HepG2 (cell line): ENCODE results near the gene AXIN1. TPM values are rescaled to one million over a fixed set of nuclear protein-coding genes. Genes with fewer than 3 reads are reported as not detected.
A peak's percentile ranks its signal among the peaks of the same experiment; 100 is the strongest.

Experiments
- ARNT2 ChIP-seq: sonication (generic); formaldehyde crosslinking; IDR thresholded peaks from 2 replicates; pipeline ENCODE4 v1.8.0; 2022; ENCODE audit warnings: mild to moderate bottlenecking, low read depth, missing genetic modification reagents, moderate library complexity
- ELF4 ChIP-seq: sonication (generic); formaldehyde crosslinking; IDR thresholded peaks from 2 replicates; pipeline ENCODE4 v1.5.0; 2020; ENCODE audit warnings: missing genetic modification reagents, mild to moderate bottlenecking, moderate library complexity, borderline replicate concordance
- EP300 ChIP-seq, 3 experiments: sonication (generic) in 1 of 3; formaldehyde crosslinking in 1 of 3; IDR thresholded peaks; 2 replicates each; pipeline versions ENCODE4 v1.5.1 to v1.6.1; 2011 to 2020; ENCODE audit warnings: low read depth in 2 of 3, low read length in 2 of 3, borderline replicate concordance in 1 of 3, improper control_type of control experiment in 1 of 3, mild to moderate bottlenecking in 1 of 3, missing genetic modification reagents in 1 of 3, moderate library complexity in 1 of 3
- HNF4A ChIP-seq: sonication (generic); formaldehyde crosslinking; IDR thresholded peaks from 2 replicates; pipeline ENCODE4 v1.4.0; 2020; ENCODE audit warnings: missing genetic modification reagents
- HNRNPH1 ChIP-seq: fragments of 200-400 bp; formaldehyde crosslinking; optimal IDR thresholded peaks from 2 replicates; pipeline ENCODE3; 2017; ENCODE audit warnings: mild to moderate bottlenecking, low read depth, low read length
- HNRNPUL1 ChIP-seq: fragments of 200-400 bp; formaldehyde crosslinking; IDR thresholded peaks from 2 replicates; pipeline ENCODE4 v1.6.1; 2017; ENCODE audit warnings: low read depth, mild to moderate bottlenecking, low read length, moderate library complexity
- ISL2 ChIP-seq: sonication (generic); formaldehyde crosslinking; IDR thresholded peaks from 2 replicates; pipeline ENCODE4 v1.5.0; 2020; ENCODE audit warnings: missing genetic modification reagents
- KAT8 ChIP-seq: IDR thresholded peaks from 2 replicates; pipeline ENCODE4 v1.6.1; 2016; ENCODE audit warnings: missing genetic modification reagents, missing compliant biosample characterization
- MED1 ChIP-seq: sonication (generic); formaldehyde crosslinking; IDR thresholded peaks from 2 replicates; pipeline ENCODE4 v1.4.0; 2020; ENCODE audit warnings: missing genetic modification reagents
- MIER2 ChIP-seq: IDR thresholded peaks from 2 replicates; pipeline ENCODE4 v1.6.1; 2016; ENCODE audit warnings: missing biosample characterization, missing genetic modification reagents
- NFE2L2 ChIP-seq: fragments of 150-350 bp; IDR thresholded peaks from 2 replicates; pipeline ENCODE4 v1.6.1; 2014; ENCODE audit warnings: low read length
- SRSF1 ChIP-seq: fragments of 200-400 bp; formaldehyde crosslinking; optimal IDR thresholded peaks from 2 replicates; pipeline ENCODE3; 2017; ENCODE audit warnings: mild to moderate bottlenecking, low read depth, low read length, moderate library complexity
- TBL1XR1 ChIP-seq: fragments of 150-350 bp; IDR thresholded peaks from 2 replicates; pipeline ENCODE4 v1.6.1; 2014; ENCODE audit warnings: borderline replicate concordance, low read length; ENCODE audit not compliant: partially characterized antibody
- YEATS2 ChIP-seq: sonication (generic); formaldehyde crosslinking; IDR thresholded peaks from 2 replicates; pipeline ENCODE4 v1.4.0; 2020; ENCODE audit warnings: missing genetic modification reagents, borderline replicate concordance
- ZFP36 ChIP-seq: fragments of 150-350 bp; IDR thresholded peaks from 2 replicates; pipeline ENCODE4 v1.6.1; 2018; ENCODE audit warnings: borderline replicate concordance, low read length, low read depth; ENCODE audit not compliant: partially characterized antibody
- ZNF33A ChIP-seq: sonication (generic); formaldehyde crosslinking; IDR thresholded peaks from 2 replicates; pipeline ENCODE4 v1.5.1; 2020; ENCODE audit warnings: missing genetic modification reagents, mild to moderate bottlenecking, moderate library complexity, borderline replicate concordance
- ZNF501 ChIP-seq: sonication (generic); formaldehyde crosslinking; IDR thresholded peaks from 2 replicates; pipeline ENCODE4 v1.5.1; 2020; ENCODE audit warnings: mild to moderate bottlenecking, moderate library complexity, missing genetic modification reagents
- ZNF619 ChIP-seq: sonication (generic); formaldehyde crosslinking; IDR thresholded peaks from 2 replicates; pipeline ENCODE4 v1.4.0; 2020; ENCODE audit warnings: mild to moderate bottlenecking, missing genetic modification reagents
- polyA plus RNA-seq, 8 experiments: library from polyadenylated mRNA; depleted of rRNA in 3 of 8; stranded (reverse) in 7 of 8; unstranded in 1 of 8; fragments of >200 nt; fragmentation: Illumina TruSeq in 4 of 8; extraction: Trizol in 4 of 8; gene quantifications; 2 replicates each; pipeline versions ENCODE4 v1.2.1 to v1.2.3, GENCODE V29; 2011 to 2016; ENCODE audit warnings: low read depth in 4 of 8, missing spikeins in 1 of 8, mixed read lengths in 1 of 8; ENCODE audit not compliant: insufficient read depth in 1 of 8
- total RNA-seq, 5 experiments: library from RNA; depleted of rRNA; stranded (reverse); fragments of >200 nt; fragmentation: Illumina TruSeq; extraction: Trizol; gene quantifications; 2 replicates each; pipeline ENCODE4 v1.2.3, GENCODE V29; 2016; ENCODE audit warnings: low read depth in 1 of 5
- TF ChIP-seq, protein P1 (sequence below): sonication (generic); formaldehyde crosslinking; IDR thresholded peaks from 2 replicates; pipeline ENCODE4 v1.4.0; 2020; ENCODE audit warnings: missing genetic modification reagents
- TF ChIP-seq, protein P2 (sequence below): sonication (generic); formaldehyde crosslinking; IDR thresholded peaks from 2 replicates; pipeline ENCODE4 v1.4.0; 2020; ENCODE audit warnings: mild to moderate bottlenecking, missing genetic modification reagents
- TF ChIP-seq, protein P3 (sequence below): sonication (generic); formaldehyde crosslinking; IDR thresholded peaks from 2 replicates; pipeline ENCODE4 v1.5.1; 2020; ENCODE audit warnings: mild to moderate bottlenecking, moderate library complexity, missing genetic modification reagents
- TF ChIP-seq, protein P4 (sequence below): sonication (generic); formaldehyde crosslinking; IDR thresholded peaks from 2 replicates; pipeline ENCODE4 v1.5.0; 2020; ENCODE audit warnings: missing genetic modification reagents, mild to moderate bottlenecking, borderline replicate concordance

The AXIN1 gene
- total and polyA plus RNA-seq, 2 of the 13 experiments (the other 11 are each of a cell fraction or from before 2014, with no cell fraction given), result 24.0 to 26.0 TPM

DNA sequence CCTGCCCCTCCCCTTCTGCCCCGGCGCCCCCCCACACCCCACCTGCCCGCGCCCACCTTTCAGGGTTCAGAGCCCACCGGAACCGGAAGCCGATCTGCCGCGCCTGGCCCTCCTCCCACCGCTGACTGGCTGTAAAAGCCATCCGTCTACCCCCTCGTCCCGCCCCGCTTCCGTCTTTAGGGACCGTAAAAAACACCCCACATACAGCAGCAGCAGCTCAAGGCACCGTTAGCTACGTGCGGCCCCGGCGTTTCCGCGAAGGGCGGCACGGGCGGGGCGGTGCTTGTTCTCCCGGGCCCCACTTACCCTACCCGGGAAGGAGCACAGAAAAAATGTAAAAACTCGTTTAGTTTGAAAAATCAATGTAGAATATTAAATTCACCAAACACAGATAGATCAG lies 17.9 kb upstream of the AXIN1 start, which contains the start of gene MRPL28 (continued):
- 0 out of 2 replicates have a peak, but pooled peaks have one; percentile 42 for TF ChIP-seq ARNT2 (CRISPR knock-in tag)
- no peak for TF ChIP-seq ZNF33A
- peak in 1 of 2 experiments; percentile 40; a peak in 2 of 4 replicates for TF ChIP-seq EP300 (IDR thresholded peaks at IDR 0.05; ENCODE audit: low read depth in 2 of 2, low read length in 2 of 2)
- TF ChIP-seq EP300 (CRISPR knock-in tag; IDR thresholded peaks at IDR 0.05; ENCODE audit: borderline replicate concordance), result no peak
- TF ChIP-seq, protein P1, sequence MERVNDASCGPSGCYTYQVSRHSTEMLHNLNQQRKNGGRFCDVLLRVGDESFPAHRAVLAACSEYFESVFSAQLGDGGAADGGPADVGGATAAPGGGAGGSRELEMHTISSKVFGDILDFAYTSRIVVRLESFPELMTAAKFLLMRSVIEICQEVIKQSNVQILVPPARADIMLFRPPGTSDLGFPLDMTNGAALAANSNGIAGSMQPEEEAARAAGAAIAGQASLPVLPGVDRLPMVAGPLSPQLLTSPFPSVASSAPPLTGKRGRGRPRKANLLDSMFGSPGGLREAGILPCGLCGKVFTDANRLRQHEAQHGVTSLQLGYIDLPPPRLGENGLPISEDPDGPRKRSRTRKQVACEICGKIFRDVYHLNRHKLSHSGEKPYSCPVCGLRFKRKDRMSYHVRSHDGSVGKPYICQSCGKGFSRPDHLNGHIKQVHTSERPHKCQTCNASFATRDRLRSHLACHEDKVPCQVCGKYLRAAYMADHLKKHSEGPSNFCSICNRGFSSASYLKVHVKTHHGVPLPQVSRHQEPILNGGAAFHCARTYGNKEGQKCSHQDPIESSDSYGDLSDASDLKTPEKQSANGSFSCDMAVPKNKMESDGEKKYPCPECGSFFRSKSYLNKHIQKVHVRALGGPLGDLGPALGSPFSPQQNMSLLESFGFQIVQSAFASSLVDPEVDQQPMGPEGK (CRISPR knock-in tag), result peak; percentile 53; the same call in 1 of the 2 replicates
- TF ChIP-seq NFE2L2, result no peak
- peak; percentile 27; the same call in 1 of the 2 replicates for TF ChIP-seq MED1
- TF ChIP-seq ELF4 (CRISPR knock-in tag), result no peak
- TF ChIP-seq ZNF501, result no peak
- TF ChIP-seq HNRNPUL1, result no peak
- TF ChIP-seq, protein P2, sequence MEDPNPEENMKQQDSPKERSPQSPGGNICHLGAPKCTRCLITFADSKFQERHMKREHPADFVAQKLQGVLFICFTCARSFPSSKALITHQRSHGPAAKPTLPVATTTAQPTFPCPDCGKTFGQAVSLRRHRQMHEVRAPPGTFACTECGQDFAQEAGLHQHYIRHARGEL (CRISPR knock-in tag), result no peak
- 0 out of 2 replicates have a peak, but pooled peaks have one; percentile 19 for TF ChIP-seq HNF4A (CRISPR knock-in tag)
- TF ChIP-seq, protein P3, sequence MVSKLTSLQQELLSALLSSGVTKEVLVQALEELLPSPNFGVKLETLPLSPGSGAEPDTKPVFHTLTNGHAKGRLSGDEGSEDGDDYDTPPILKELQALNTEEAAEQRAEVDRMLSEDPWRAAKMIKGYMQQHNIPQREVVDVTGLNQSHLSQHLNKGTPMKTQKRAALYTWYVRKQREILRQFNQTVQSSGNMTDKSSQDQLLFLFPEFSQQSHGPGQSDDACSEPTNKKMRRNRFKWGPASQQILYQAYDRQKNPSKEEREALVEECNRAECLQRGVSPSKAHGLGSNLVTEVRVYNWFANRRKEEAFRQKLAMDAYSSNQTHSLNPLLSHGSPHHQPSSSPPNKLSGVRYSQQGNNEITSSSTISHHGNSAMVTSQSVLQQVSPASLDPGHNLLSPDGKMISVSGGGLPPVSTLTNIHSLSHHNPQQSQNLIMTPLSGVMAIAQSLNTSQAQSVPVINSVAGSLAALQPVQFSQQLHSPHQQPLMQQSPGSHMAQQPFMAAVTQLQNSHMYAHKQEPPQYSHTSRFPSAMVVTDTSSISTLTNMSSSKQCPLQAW (CRISPR knock-in tag), result peak; percentile 48; the same call in 1 of the 2 replicates
- TF ChIP-seq MIER2 (CRISPR knock-in tag), result peak; percentile 30; the same call in 1 of the 2 replicates
- TF ChIP-seq KAT8 (CRISPR knock-in tag), result peak; percentile 66
- TF ChIP-seq, protein P4, sequence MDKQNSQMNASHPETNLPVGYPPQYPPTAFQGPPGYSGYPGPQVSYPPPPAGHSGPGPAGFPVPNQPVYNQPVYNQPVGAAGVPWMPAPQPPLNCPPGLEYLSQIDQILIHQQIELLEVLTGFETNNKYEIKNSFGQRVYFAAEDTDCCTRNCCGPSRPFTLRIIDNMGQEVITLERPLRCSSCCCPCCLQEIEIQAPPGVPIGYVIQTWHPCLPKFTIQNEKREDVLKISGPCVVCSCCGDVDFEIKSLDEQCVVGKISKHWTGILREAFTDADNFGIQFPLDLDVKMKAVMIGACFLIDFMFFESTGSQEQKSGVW (CRISPR knock-in tag), result no peak
- no peak for TF ChIP-seq ZFP36
- no peak for TF ChIP-seq ZNF619 (CRISPR knock-in tag)
- no peak for TF ChIP-seq SRSF1
- peak; percentile 40; the same call in 1 of the 2 replicates for TF ChIP-seq YEATS2
- no peak for TF ChIP-seq HNRNPH1
- TF ChIP-seq TBL1XR1, result no peak
- TF ChIP-seq ISL2, result 0 out of 2 replicates have a peak, but pooled peaks have one; percentile 9
